PC-9 (cell line): Measurements from ENCODE around the gene FAM168A. TPM values are rescaled to one million over a fixed set of nuclear protein-coding genes. Genes with fewer than 3 reads are reported as not detected.

ENCODE experiments used
- BruUV-seq: library from RNA; stranded (reverse); fragments of 400-500 nt; replicated peaks from 2 replicates; lab custom pipeline; 2021; lab: Mats Ljungman, UMichigan
- CTCF ChIA-PET: fragments of 300-600 bp; sonication (Branson Sonifier 250); formaldehyde crosslinking; loops from one replicate; lab custom pipeline; 2022; ENCODE audit warnings: antibody characterized with exemption; lab: Charles Lee
- POLR2A ChIA-PET: fragments of 300-600 bp; sonication (Branson Sonifier 250); formaldehyde crosslinking; loops from one replicate; lab custom pipeline; 2022; ENCODE audit warnings: antibody characterized with exemption; ENCODE audit not compliant: unreplicated experiment; lab: Charles Lee
- DNase-seq, 2 experiments: peaks; one replicate each; pipeline versions ENCODE4 v3.0.0 to v3.0.0-alpha.2; 2015 to 2022; ENCODE audit warnings: mixed read lengths in 1 of 2
- H2AFZ ChIP-seq: fragments of 200-600 bp; sonication (generic); 2 replicates; pipeline ENCODE4 v1.8.1; 2017; ENCODE audit warnings: antibody characterized with exemption
- H3F3A ChIP-seq: fragments of 200-600 bp; sonication (generic); 2 replicates; pipeline ENCODE4 v1.8.1; 2017; ENCODE audit warnings: antibody characterized with exemption, mild to moderate bottlenecking, low read depth; ENCODE audit not compliant: insufficient read depth
- H3K27ac ChIP-seq: fragments of 200-600 bp; sonication (generic); 2 replicates; pipeline ENCODE4 v1.6.1; 2016; ENCODE audit warnings: mixed run types
- H3K27me3 ChIP-seq: fragments of 200-600 bp; sonication (generic); 2 replicates; pipeline ENCODE4 v1.6.1; 2016; ENCODE audit warnings: low read depth, mixed run types; ENCODE audit not compliant: insufficient read depth
- H3K36me3 ChIP-seq: fragments of 200-600 bp; sonication (generic); 2 replicates; pipeline ENCODE4 v1.6.1; 2016; ENCODE audit warnings: low read depth, mixed run types
- H3K4me1 ChIP-seq: fragments of 200-600 bp; sonication (generic); replicated peaks from 2 replicates; pipeline ENCODE4 v1.6.1; 2016; ENCODE audit warnings: mixed run types; ENCODE audit not compliant: insufficient read depth
- H3K4me2 ChIP-seq: fragments of 200-600 bp; sonication (generic); 2 replicates; pipeline ENCODE4 v1.6.1; 2017; ENCODE audit warnings: mixed run types
- H3K4me3 ChIP-seq: fragments of 200-600 bp; sonication (generic); 2 replicates; pipeline ENCODE4 v1.6.1; 2016; ENCODE audit warnings: mixed run types
- H3K79me2 ChIP-seq: fragments of 200-600 bp; sonication (generic); 2 replicates; pipeline ENCODE4 v1.6.1; 2017; ENCODE audit warnings: low read depth, mixed run types
- H3K9me2 ChIP-seq: fragments of 200-600 bp; sonication (generic); 2 replicates; pipeline ENCODE4 v1.8.1; 2017; ENCODE audit warnings: mild to moderate bottlenecking; ENCODE audit not compliant: insufficient read depth
- H3K9me3 ChIP-seq: fragments of 200-600 bp; sonication (generic); 2 replicates; pipeline ENCODE4 v1.8.1; 2016; ENCODE audit warnings: low read depth; ENCODE audit not compliant: insufficient read depth
- H4K20me1 ChIP-seq: fragments of 200-600 bp; sonication (generic); 2 replicates; pipeline ENCODE4 v1.8.1; 2017; ENCODE audit not compliant: insufficient read depth
- CTCF ChIP-seq: fragments of 200-600 bp; sonication (generic); conservative IDR thresholded peaks from 2 replicates; pipeline ENCODE4 v1.6.1; 2017; ENCODE audit warnings: mixed run types, antibody characterized with exemption, mild to moderate bottlenecking, moderate library complexity
- EZH2 ChIP-seq: fragments of 200-600 bp; sonication (generic); IDR thresholded peaks from 2 replicates; pipeline ENCODE4 v1.8.0; 2017; ENCODE audit warnings: antibody characterized with exemption, low read depth
- intact Hi-C: fragments of 100-400 bp; cut with micrococcal nuclease; formaldehyde crosslinking; loops from one replicate; pipeline ENCODE4 v1.10.0; 2022; ENCODE audit not compliant: unreplicated experiment
- total RNA-seq: library from RNA; stranded (reverse); gene quantifications from 2 replicates; pipeline ENCODE4 v1.2.3, GENCODE V29; 2021

FAM168A gene
- total RNA-seq, 1 experiment from 2014 or later, result 51.2 TPM

- TF ChIP-seq EZH2 (no peak), CTCF (no peak)
- no peaks in the 10 kb centered on the region for H4K20me1 ChIP-seq
- DNase-seq, result no peak
- H2AFZ ChIP-seq, result no peak overlapping the region
- H3K9me3 ChIP-seq, result no peaks in the 10 kb centered on the region
- no peaks in the 10 kb centered on the region for H3K27me3 ChIP-seq
- intact Hi-C loops, result no loop called here
- H3F3A ChIP-seq, result no peaks in the 10 kb centered on the region
- ChIA-PET CTCF (interaction anchor here (0.6 kb wide), 1 partner anchor 63 kb away, joined by 3 read pairs; no protein-coding TSS in a partner anchor), POLR2A (no interaction called here)
- H3K4me3 ChIP-seq, result no peak overlapping the region
- no peaks in the 10 kb centered on the region for H3K79me2 ChIP-seq
- no peaks in the 10 kb centered on the region for H3K4me1 ChIP-seq
- no TSS peak for BruUV-seq
- H3K27ac ChIP-seq, result no peak overlapping the region
- no peak overlapping the region for H3K4me2 ChIP-seq
- H3K36me3 ChIP-seq, result no peaks in the 10 kb centered on the region
- no peaks in the 10 kb centered on the region for H3K9me2 ChIP-seq
These were observed 134.6 kb downstream of the FAM168A start for GRCh38 chr11:73463359-73463758.

DNA sequence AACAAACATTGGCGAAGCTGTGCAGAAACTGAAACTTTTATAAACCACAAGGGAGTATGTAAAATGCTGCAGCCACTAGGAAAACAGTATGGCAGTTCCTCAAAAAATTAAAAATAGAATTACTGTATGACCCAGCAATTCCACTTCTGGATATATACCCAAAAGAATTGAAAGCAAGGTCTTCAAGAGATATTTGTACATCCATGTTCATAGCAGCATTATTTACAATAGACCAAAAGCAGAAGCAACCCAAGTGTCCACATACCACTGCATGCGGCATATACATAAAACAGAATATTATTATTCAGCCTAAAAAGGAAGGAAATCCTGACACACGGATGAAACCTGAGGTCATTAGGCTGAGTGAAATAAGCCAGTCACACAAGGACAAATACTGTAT is 135.9 kb downstream of the FAM168A start:
- BruUV-seq, result no TSS peak
- DNase-seq, result no peak
- Histone ChIP-seq H3K9me3 (no peaks in the 10 kb centered on the region), H3K4me1 (no peaks in the 10 kb centered on the region), H3K79me2 (no peaks in the 10 kb centered on the region), H3K27me3 (no peaks in the 10 kb centered on the region), H3K36me3 (no peaks in the 10 kb centered on the region), H3K27ac (no peak overlapping the region), H3F3A (no peaks in the 10 kb centered on the region), H3K9me2 (no peaks in the 10 kb centered on the region), H2AFZ (no peak overlapping the region), H4K20me1 (no peaks in the 10 kb centered on the region), H3K4me2 (no peak overlapping the region), H3K4me3 (no peak overlapping the region)
- ChIA-PET CTCF (no interaction called here), POLR2A (no interaction called here)
- TF ChIP-seq EZH2, result no peak
- TF ChIP-seq CTCF, result no peak
- intact Hi-C loops, result no loop called here

GRCh38 chr11:73461335-73461840 is 136.5 kb downstream of the FAM168A start:
- no peak for DNase-seq
- no peaks in the 10 kb centered on the region for H3K9me2 ChIP-seq
- BruUV-seq, result no TSS peak
- H3F3A ChIP-seq, result no peaks in the 10 kb centered on the region
- no peak overlapping the region for H3K4me3 ChIP-seq
- ChIA-PET POLR2A (no interaction called here), CTCF (no interaction called here)
- no peaks in the 10 kb centered on the region for H3K79me2 ChIP-seq
- no peaks in the 10 kb centered on the region for H3K27me3 ChIP-seq
- no peak overlapping the region for H2AFZ ChIP-seq
- no peak overlapping the region for H3K4me2 ChIP-seq
- H3K36me3 ChIP-seq, result no peaks in the 10 kb centered on the region
- TF ChIP-seq EZH2 (no peak), CTCF (no peak)
- no peaks in the 10 kb centered on the region for H3K4me1 ChIP-seq
- no peaks in the 10 kb centered on the region for H3K9me3 ChIP-seq
- H3K27ac ChIP-seq, result no peak overlapping the region
- intact Hi-C loops, result no loop called here
- no peaks in the 10 kb centered on the region for H4K20me1 ChIP-seq
